Left ventricle myocardium inferior (tissue), 1 donor: Measurements from ENCODE around the gene TNIK. TPM values are rescaled to one million over a fixed set of nuclear protein-coding genes. Genes with fewer than 3 reads are reported as not detected.

Experiments
- DNase-seq: peaks from one replicate; pipeline ENCODE4 v3.0.0-alpha.2; 2020
- H3K27ac ChIP-seq: fragments of 200-600 bp; replicated peaks from 2 replicates; pipeline ENCODE4 v1.8.0; 2021
- H3K27me3 ChIP-seq: fragments of 200-600 bp; 2 replicates; pipeline ENCODE4 v1.8.0; 2021; ENCODE audit warnings: low read depth
- H3K36me3 ChIP-seq: fragments of 200-600 bp; 2 replicates; pipeline ENCODE4 v1.8.0; 2021
- H3K4me1 ChIP-seq: fragments of 200-600 bp; 2 replicates; pipeline ENCODE4 v1.8.0; 2021
- H3K4me3 ChIP-seq: fragments of 200-600 bp; 2 replicates; pipeline ENCODE4 v1.8.0; 2021; ENCODE audit warnings: mild to moderate bottlenecking, moderate library complexity
- H3K9me3 ChIP-seq: fragments of 200-600 bp; replicated peaks from 2 replicates; pipeline ENCODE4 v1.8.0; 2021
- CTCF ChIP-seq: fragments of 200-600 bp; IDR thresholded peaks from 2 replicates; pipeline ENCODE4 v1.8.0; 2021; ENCODE audit warnings: antibody characterized with exemption, mild to moderate bottlenecking, borderline replicate concordance
- intact Hi-C: fragments of 100-400 bp; cut with micrococcal nuclease; formaldehyde crosslinking; loops from one replicate; pipeline ENCODE4 v1.11.0; 2022
- total RNA-seq: library from RNA; stranded (reverse); fragmentation: NEBNext Ultra II Directional; extraction: Animal tissue kit (Norgen Biotek cat#: 25700); gene quantifications from one replicate; pipeline ENCODE4 v1.2.1, GENCODE V29; 2021
- donor health status: DM: no; HTN: yes; CAD: no; lungs with severe emphysema.

Gene TNIK
- total RNA-seq, 1 donor from 2014 or later, result 28.6 TPM

- Histone ChIP-seq H3K36me3 (no peaks in the 10 kb centered on the region), H3K4me3 (no peak overlapping the region), H3K27ac (no peak overlapping the region), H3K9me3 (no peaks in the 10 kb centered on the region), H3K4me1 (peaks cover 41% of the 10 kb centered on the region), H3K27me3 (no peaks in the 10 kb centered on the region)
- no peak for TF ChIP-seq CTCF
- intact Hi-C loops, result no loop called here
- DNase-seq, result no peak
Observed at GRCh38 chr3:171441381-171441780, 18.8 kb downstream of the TNIK start.

GRCh38 chr3:171439996-171440395, 20.2 kb downstream of the TNIK start:
- Histone ChIP-seq H3K36me3 (no peaks in the 10 kb centered on the region), H3K9me3 (no peaks in the 10 kb centered on the region), H3K4me3 (no peak overlapping the region), H3K4me1 (peaks cover 40% of the 10 kb centered on the region), H3K27me3 (no peaks in the 10 kb centered on the region), H3K27ac (no peak overlapping the region)
- no peak for DNase-seq
- no peak for TF ChIP-seq CTCF
- intact Hi-C loops, result no loop called here

GRCh38 chr3:171437115-171437756, 23.0 kb downstream of the TNIK start:
- Histone ChIP-seq H3K27ac (no peak overlapping the region), H3K36me3 (no peaks in the 10 kb centered on the region), H3K27me3 (no peaks in the 10 kb centered on the region), H3K4me1 (peaks cover 23% of the 10 kb centered on the region), H3K9me3 (no peaks in the 10 kb centered on the region), H3K4me3 (no peak overlapping the region)
- TF ChIP-seq CTCF, result no peak
- DNase-seq, result no peak
- intact Hi-C loops, result no loop called here

- H3K4me3 ChIP-seq, result no peak overlapping the region
- H3K27me3 ChIP-seq, result no peaks in the 10 kb centered on the region
- no peak overlapping the region for H3K27ac ChIP-seq
- peaks cover 24% of the 10 kb centered on the region for H3K4me1 ChIP-seq
- DNase-seq, result no peak
- H3K36me3 ChIP-seq, result no peaks in the 10 kb centered on the region
- H3K9me3 ChIP-seq, result no peaks in the 10 kb centered on the region
- TF ChIP-seq CTCF, result no peak
- intact Hi-C loops, result no loop called here
Observed at GRCh38 chr3:171436380-171436779, 23.8 kb downstream of the TNIK start.

- Histone ChIP-seq H3K27me3 (no peaks in the 10 kb centered on the region), H3K36me3 (no peaks in the 10 kb centered on the region), H3K27ac (no peak overlapping the region), H3K9me3 (no peaks in the 10 kb centered on the region), H3K4me3 (no peak overlapping the region), H3K4me1 (peaks cover 24% of the 10 kb centered on the region)
- intact Hi-C loops, result no loop called here
- no peak for TF ChIP-seq CTCF
- DNase-seq, result no peak
Observed at GRCh38 chr3:171435757-171436156, 24.4 kb downstream of the TNIK start.

GRCh38 chr3:171435143-171435542, 25.1 kb downstream of the TNIK start:
- Histone ChIP-seq H3K27ac (no peak overlapping the region), H3K9me3 (no peaks in the 10 kb centered on the region), H3K4me3 (no peak overlapping the region), H3K27me3 (no peaks in the 10 kb centered on the region), H3K4me1 (peaks cover 24% of the 10 kb centered on the region), H3K36me3 (no peaks in the 10 kb centered on the region)
- TF ChIP-seq CTCF, result no peak
- intact Hi-C loops, result no loop called here
- DNase-seq, result no peak
